HG03039 (cell line): ENCODE results near the gene CLSTN1.
"Not testable (repeated sequence)": the region's sequence is repeated elsewhere in the genome, so short reads cannot be mapped to it uniquely, and the experiment has no call there.

Experiments used
- ATAC-seq: cut with Tn5 transposase; IDR thresholded peaks from one replicate; pipeline ENCODE4 v1.9.1; 2021; ENCODE audit warnings: mild to moderate bottlenecking, moderate library complexity; ENCODE audit not compliant: unreplicated experiment

The CLSTN1 gene

GRCh38 chr1:9801909-9802308, 21.9 kb downstream of the CLSTN1 start:
- ATAC-seq: no peak

DNA sequence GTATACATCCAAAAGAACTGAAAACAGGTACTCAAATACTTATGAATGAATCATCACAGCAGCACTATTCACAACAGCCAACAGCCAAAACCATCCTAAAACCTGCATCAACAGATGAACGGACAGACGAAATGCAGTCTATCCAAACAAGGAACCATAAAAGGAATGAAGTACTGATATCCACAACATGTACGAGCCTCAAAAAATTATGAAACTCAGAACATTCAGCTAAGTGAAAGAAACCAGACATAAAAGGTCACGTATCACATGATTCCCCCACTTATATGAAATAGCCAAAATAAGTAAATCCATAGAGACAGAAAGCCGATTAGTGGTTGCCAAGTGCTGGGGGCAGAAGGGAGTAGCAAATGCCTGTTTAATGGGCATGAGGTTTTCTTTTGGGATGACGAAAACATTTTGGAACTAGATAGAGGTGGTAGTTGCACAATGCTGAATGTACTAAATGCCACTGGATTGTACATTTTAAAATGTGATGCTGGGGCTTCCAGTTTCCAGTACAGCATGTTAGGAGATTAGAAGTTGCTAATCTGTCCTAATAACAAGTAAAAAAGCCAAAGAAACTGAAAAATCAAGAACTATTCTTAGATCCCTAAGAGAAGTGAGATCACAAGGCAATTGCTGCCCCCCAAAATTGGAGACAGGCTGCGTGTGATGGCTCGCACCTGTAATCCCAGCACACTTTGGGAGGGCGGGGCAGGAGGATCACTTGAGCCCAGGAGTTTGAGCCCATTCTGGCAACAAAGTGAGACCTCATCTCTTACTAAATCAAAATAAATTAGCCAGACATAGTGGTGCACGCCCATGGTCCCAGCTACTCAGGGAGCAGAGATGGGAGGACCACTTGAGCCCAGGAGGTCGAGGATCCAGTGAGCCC, 25.3 kb downstream of the CLSTN1 start:
- ATAC-seq: no peak

DNA sequence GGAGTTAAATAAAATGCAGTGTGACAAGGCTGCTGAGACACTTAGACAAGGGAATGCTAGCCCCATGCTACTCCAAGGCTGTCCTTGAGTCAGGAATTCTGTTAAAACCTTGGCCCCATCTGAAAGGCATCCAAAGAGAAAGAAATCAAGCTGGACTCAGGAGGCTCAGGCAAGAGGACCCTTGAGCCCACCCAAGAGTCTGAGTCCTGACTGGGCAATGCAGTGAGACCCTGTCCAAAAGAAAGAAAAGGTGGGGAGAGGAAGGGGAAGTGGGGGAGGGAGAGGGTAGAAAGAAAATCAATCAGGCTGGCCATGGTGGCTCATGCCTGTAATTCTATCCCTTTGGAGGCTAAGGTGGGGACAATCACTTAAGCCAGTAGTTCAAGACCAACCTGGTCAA, 26.7 kb downstream of the CLSTN1 start:
- ATAC-seq: no peak

DNA sequence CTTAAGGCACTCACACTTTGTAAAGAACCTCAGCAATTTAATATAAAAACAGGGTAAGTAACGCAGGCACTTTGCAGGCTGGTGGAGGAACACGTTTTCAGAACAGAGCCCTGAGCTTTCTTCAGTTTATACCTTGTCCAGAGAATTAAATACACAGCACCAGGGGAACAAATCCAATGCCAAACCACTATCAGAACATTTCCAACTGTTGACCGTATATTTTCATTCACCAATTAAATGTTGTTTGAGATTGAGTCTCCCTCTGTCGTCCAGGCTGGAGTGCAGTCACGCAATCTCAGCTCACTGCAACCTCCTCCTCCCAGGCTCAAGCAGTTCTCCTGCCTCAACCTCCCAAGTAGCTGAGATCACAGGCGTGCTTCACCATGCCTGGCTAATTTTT, 29.7 kb downstream of the CLSTN1 start:
- no peak for ATAC-seq

DNA sequence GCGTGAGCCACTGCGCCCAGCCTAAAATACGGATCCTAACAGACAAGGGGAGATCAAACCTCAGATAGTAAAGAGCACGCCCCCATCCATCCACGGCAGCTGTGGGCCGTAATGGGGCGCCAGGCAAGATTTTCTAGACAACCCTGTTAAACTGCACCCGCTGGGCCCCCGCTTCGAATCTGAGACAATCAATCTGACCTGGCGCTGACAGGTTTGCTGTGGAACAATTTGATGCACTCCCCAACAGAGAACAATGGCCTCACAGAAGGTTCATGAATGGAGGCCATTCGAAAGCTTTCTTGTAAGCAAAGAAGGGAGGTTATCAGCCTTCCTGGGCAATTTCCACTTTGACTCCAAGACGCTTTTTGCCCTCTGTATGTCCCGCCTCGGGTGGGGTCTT, 30.5 kb downstream of the CLSTN1 start:
- ATAC-seq: no peak

DNA sequence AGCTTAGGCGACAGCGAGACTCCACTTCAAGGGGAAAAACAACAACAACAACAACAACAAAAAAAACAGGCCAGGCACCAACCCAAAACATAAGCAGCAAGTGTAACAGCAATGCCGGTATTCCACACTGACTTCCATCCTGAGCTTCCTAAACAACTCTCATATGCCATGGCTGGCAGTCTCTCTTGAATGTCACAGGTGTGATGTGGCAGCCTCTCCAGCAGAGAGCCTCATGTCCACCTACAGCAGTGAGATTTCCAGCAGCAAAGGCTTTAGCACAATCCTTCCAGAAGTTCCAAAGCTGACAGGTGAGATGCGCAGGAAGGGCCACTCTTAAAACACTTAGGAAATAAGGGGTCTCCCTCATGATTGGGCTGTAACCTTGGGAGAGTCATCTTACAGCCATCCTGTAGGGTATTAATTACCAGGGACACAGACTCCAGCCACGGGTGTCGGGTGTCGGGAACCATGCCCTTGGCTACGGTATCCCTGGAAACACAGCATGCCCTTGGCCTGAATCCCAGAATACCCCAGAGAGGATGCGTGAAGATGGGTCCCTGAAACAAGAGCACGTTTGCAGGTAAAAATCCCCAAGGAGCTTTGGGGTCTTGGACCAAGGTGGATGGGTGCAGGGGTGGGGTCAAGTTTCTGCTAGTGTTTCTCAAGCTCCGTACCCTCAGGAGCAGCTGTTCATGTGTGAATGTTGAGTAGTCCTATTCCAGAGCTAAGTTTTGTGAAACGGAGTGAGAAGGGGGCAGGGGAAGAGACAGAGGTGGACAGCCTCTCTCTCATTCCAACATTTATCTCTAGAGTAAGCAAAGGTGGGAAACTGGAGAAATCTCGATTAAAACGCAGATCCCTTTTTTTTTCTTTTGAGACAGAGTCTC, 31.4 kb downstream of the CLSTN1 start:
- ATAC-seq: no peak

DNA sequence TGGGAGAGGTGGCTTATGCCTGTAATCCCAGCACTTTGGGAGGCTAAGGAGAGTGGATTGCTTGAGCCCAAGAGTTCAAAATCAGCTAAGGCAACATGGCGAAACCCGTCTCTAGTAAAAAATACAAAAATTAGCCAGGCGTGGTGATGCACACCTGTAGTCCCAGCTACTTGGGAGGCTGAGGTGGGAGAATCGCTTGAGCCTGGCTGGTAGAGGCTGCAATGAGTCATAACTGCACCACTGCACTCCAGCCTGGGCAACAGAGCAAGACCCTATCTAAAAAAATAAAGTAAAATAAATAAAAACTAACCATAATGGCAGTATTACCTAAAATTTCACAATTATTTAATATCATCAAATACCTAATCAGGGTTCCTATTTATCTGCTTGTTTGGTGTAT, 34.1 kb downstream of the CLSTN1 start:
- ATAC-seq: not testable (repeated sequence)

- no peak for ATAC-seq
Measured at GRCh38 chr1:9787702-9788101, 36.1 kb downstream of the CLSTN1 start.

GRCh38 chr1:9785406-9785805, 38.4 kb downstream of the CLSTN1 start:
- no peak for ATAC-seq

- no peak for ATAC-seq
Measured at GRCh38 chr1:9784508-9785133, 39.1 kb downstream of the CLSTN1 start.

- ATAC-seq: no peak
Measured at GRCh38 chr1:9782897-9783296, 40.9 kb downstream of the CLSTN1 start.

- no peak for ATAC-seq
Measured at GRCh38 chr1:9782116-9782751, 41.5 kb downstream of the CLSTN1 start.

GRCh38 chr1:9780554-9781110, 43.1 kb downstream of the CLSTN1 start:
- no peak for ATAC-seq

DNA sequence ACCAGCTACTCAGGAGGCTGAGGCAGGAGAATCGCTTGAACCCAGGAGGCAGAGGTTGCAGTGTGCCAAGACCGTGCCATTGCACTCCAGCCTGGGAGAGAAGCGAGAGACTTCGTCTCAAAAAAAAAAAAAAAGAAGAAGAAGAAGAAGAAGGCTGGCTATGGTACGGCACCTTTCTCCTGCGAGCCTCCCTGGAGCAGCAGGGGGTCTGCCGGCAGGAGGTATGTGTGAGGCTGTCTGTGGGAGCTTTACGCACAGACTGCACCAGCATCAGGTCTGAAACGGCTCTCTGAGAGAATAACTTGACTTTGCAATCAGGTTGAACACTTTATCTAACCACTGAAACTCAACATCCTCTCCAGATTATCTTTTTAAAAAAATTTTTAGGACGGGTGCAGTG, 44.9 kb downstream of the CLSTN1 start:
- no peak for ATAC-seq

DNA sequence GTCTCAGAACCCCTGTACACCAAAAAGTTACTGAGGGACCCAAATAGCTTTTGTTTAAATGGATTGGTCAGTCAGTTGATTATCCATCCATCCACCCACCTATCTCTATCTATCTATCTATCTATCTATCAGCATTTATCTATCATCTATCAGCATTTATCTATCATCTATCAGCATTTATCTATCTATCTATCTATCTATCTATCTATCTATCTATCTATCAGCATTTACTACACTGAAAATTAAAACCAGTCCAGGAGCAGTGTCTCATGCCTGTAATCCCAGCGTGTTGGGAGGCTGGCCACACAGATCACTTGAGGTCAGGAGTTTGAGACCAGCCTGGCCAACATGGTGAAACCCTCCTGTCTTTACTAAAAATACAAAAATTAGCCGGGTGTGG, 47.1 kb downstream of the CLSTN1 start:
- no peak for ATAC-seq

- no peak for ATAC-seq
Measured at GRCh38 chr1:9774712-9775679, 48.8 kb downstream of the CLSTN1 start.

- no peak for ATAC-seq
Measured at GRCh38 chr1:9770298-9770697, 53.5 kb downstream of the CLSTN1 start.

DNA sequence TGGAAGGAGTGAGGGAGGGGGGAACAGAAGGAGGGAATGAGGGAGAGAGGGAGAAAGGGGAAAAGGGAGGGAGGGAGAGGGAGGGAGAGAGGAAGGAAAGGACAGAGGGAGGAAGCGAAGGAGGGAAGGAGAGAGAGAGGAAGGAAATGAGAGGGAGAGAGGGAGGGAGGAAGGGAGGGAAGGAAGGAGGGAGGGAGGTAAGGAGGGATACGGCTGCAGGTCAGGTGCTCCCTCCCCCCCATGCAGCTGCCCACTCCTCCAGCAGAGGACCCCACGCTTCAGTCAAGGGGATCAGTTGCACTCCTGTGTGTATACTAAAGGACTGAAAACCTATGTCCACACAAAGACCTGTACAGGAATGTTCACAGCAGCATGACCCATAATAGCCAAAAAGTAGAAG, 54.8 kb downstream of the CLSTN1 start:
- ATAC-seq: no peak

- ATAC-seq: no peak
Measured at GRCh38 chr1:9767964-9768668, 55.6 kb downstream of the CLSTN1 start.
